ENCODE measurements around the gene CSTF3. TPM values are rescaled to one million over a fixed set of nuclear protein-coding genes. Genes with fewer than 3 reads are reported as not detected.
"Not testable (repeated sequence)": the region's sequence is repeated elsewhere in the genome, so short reads cannot be mapped to it uniquely, and the experiment has no call there.

CSTF3 gene
- total and polyA plus RNA-seq, 4 donors = 14.3 to 35.6 (median 27.3) TPM

DNA sequence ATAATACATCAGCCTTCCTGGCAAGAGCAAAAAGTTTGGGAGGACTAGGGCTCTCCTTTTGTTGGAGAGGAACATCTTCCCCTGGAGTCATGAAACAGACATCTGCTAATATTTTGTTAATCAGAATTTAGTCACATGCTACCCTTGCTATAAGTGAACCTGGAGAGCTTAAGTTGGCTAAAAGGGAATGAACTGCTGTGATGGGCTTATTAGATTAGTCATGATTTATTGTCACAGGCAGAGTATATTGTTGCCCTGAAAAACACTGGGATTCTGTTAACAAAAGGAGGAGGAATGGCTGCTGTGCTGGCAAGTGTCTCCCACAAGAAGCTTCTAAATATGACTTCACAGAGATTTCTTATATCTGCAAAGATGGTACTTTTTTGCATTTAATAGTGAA, 105.9 kb downstream of the CSTF3 start:
- TF ChIP-seq, protein P1, sequence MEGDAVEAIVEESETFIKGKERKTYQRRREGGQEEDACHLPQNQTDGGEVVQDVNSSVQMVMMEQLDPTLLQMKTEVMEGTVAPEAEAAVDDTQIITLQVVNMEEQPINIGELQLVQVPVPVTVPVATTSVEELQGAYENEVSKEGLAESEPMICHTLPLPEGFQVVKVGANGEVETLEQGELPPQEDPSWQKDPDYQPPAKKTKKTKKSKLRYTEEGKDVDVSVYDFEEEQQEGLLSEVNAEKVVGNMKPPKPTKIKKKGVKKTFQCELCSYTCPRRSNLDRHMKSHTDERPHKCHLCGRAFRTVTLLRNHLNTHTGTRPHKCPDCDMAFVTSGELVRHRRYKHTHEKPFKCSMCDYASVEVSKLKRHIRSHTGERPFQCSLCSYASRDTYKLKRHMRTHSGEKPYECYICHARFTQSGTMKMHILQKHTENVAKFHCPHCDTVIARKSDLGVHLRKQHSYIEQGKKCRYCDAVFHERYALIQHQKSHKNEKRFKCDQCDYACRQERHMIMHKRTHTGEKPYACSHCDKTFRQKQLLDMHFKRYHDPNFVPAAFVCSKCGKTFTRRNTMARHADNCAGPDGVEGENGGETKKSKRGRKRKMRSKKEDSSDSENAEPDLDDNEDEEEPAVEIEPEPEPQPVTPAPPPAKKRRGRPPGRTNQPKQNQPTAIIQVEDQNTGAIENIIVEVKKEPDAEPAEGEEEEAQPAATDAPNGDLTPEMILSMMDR (IDR thresholded peaks at IDR 0.05; ENCODE audit: control extremely low read depth, extremely low read depth) = no peak

DNA sequence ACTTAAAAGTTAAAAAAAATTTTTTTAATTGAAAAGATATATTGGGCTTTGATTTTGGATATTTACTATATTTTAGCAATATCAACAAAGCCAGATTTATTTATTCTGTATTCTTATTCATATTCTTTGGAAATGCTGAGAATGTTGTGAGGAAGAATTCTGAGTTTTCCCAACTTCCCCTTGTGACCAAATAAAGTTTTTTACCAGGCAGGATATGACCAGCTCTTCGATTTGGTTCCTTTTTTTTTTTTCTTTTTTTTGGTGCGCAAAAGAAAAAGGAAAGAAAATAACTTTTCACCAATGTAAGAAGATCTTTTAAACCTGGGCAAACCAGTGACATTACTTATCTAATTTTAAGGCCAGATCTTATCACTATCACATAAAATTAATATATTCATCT, 109.0 kb downstream of the CSTF3 start:
- H3K9ac ChIP-seq (ENCODE audit: insufficient read depth in 1 of 2, low read length in 2 of 2) = no peak overlapping the region
- no peaks in the 10 kb centered on the region for H3K4me1 ChIP-seq (ENCODE audit: control insufficient read depth in 5 of 5, insufficient read depth in 5 of 5, low read length in 5 of 5)
- no peaks in the 10 kb centered on the region for H3K27me3 ChIP-seq (ENCODE audit: control insufficient read depth in 3 of 3, insufficient read depth in 3 of 3, low read length in 2 of 3)
- no peak overlapping the region for H3K4me3 ChIP-seq
- no peak overlapping the region for H3K27ac ChIP-seq (ENCODE audit: low read depth in 1 of 2, low read length in 1 of 2)
- TF ChIP-seq, protein P1 (IDR thresholded peaks at IDR 0.05; ENCODE audit: control extremely low read depth, extremely low read depth) = no peak
- no peaks in the 10 kb centered on the region for H3K9me3 ChIP-seq (ENCODE audit: control insufficient read depth in 4 of 4, insufficient read depth in 3 of 4, low read length in 3 of 4)
- H3K36me3 ChIP-seq (ENCODE audit: control insufficient read depth in 4 of 4, insufficient read depth in 4 of 4, low read length in 4 of 4) = peaks cover 1 to 14% (median 2%) of the 10 kb centered on the region in 4 donors
- 45 to 68% methylated on average over 2 of the region's 2 CpGs for WGBS, 2 donors
- no peak for ATAC-seq (ENCODE audit: insufficient read depth, low FRiP score)
- no peak for DNase-seq

More for the DNA sequence above, 105.9 kb downstream of the CSTF3 start:
- ATAC-seq (ENCODE audit: insufficient read depth, low FRiP score) = no peak
- H3K27me3 ChIP-seq (ENCODE audit: control insufficient read depth in 3 of 3, insufficient read depth in 3 of 3, low read length in 2 of 3) = no peaks in the 10 kb centered on the region
- H3K9me3 ChIP-seq (ENCODE audit: control insufficient read depth in 4 of 4, insufficient read depth in 3 of 4, low read length in 3 of 4) = no peaks in the 10 kb centered on the region
- DNase-seq = no peak
- no peak overlapping the region for H3K9ac ChIP-seq (ENCODE audit: insufficient read depth in 1 of 2, low read length in 2 of 2)
- H3K36me3 ChIP-seq (ENCODE audit: control insufficient read depth in 4 of 4, insufficient read depth in 4 of 4, low read length in 4 of 4) = peaks cover 5 to 20% (median 11%) of the 10 kb centered on the region in 4 donors
- no peak overlapping the region for H3K4me3 ChIP-seq
- no peak overlapping the region for H3K27ac ChIP-seq (ENCODE audit: low read depth in 1 of 2, low read length in 1 of 2)
- no peaks in the 10 kb centered on the region for H3K4me1 ChIP-seq (ENCODE audit: control insufficient read depth in 5 of 5, insufficient read depth in 5 of 5, low read length in 5 of 5)

DNA sequence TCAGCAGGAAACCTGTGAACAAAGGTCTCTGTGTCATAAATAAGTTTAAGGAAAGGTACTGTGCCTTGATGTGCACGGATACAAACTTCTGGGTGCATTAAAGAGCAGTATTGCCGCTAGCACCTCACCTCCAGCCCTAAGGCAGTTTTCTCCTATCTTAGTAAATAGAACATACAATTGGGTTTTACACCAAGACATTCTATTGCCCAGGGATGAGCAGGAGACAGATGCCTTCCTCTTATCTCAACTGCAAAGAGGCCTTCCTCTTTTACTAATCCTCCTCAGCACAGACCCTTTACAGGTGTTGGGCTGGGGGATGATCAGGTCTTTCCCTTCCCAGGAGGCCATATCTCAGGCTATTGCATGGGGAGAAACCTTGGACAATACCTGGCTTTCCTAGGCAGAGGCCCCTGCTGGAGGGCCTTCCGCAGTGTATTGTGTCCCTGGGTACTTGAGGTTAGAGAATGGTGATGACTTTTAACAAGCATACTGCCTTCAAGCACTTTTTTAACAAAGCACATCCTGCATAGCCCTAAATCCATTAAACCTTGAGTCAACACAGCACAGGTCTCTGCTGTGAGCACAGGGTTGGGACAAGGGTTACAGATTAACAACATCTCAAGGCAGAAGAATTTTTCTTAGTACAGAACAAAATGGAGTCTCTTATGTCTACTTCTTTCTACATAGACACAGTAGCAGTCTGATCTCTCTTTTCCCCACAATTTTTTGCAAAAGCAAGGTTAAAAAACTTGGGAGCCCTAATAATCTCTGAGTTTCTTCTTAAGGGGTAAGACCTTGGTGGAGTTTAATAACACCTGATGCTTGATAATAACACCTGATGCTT, 111.5 kb downstream of the CSTF3 start:
- peak in 1 of 3 donors; percentile 38 for DNase-seq
- H3K36me3 ChIP-seq (ENCODE audit: control insufficient read depth in 4 of 4, insufficient read depth in 4 of 4, low read length in 4 of 4) = peaks cover 0 to 11% (median 1%) of the 10 kb centered on the region in 4 donors
- 90 to 94% methylated on average over 3 of the region's 3 CpGs for WGBS, 2 donors
- H3K27me3 ChIP-seq (ENCODE audit: control insufficient read depth in 3 of 3, insufficient read depth in 3 of 3, low read length in 2 of 3); H3K4me1 ChIP-seq (ENCODE audit: control insufficient read depth in 5 of 5, insufficient read depth in 5 of 5, low read length in 5 of 5); H3K27ac ChIP-seq (ENCODE audit: low read depth in 1 of 2, low read length in 1 of 2); H3K4me3 ChIP-seq; H3K9ac ChIP-seq (ENCODE audit: insufficient read depth in 1 of 2, low read length in 2 of 2); ATAC-seq (ENCODE audit: insufficient read depth, low FRiP score); H3K9me3 ChIP-seq (ENCODE audit: control insufficient read depth in 4 of 4, insufficient read depth in 3 of 4, low read length in 3 of 4): not testable (repeated sequence)

DNA sequence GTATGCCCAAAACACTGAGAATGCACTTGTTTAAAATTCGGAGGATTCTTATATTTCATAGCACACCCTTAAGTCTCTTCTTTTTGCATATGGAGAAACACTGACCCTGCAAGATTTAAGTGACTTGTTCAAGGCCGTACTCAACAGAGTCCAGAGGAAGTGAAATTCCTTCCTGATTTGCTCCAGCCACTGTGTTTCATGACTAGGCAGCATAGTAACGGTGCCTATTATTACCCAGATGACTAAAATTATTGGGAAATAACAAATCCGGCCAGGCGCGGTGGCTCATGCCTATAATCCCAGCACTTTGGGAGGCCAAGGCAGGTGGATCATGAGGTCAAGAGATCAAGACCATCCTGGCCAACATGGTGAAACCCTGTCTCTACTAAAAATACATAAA, 112.6 kb downstream of the CSTF3 start:
- H3K4me3 ChIP-seq; H3K4me1 ChIP-seq (ENCODE audit: control insufficient read depth in 5 of 5, insufficient read depth in 5 of 5, low read length in 5 of 5); H3K27ac ChIP-seq (ENCODE audit: low read depth in 1 of 2, low read length in 1 of 2); H3K9me3 ChIP-seq (ENCODE audit: control insufficient read depth in 4 of 4, insufficient read depth in 3 of 4, low read length in 3 of 4); H3K9ac ChIP-seq (ENCODE audit: insufficient read depth in 1 of 2, low read length in 2 of 2); H3K27me3 ChIP-seq (ENCODE audit: control insufficient read depth in 3 of 3, insufficient read depth in 3 of 3, low read length in 2 of 3); DNase-seq: not testable (repeated sequence)
- peak; percentile 53 for ATAC-seq (ENCODE audit: insufficient read depth, low FRiP score)
- 40 to 68% methylated on average over 6 of the region's 6 CpGs for WGBS, 2 donors
- peaks cover 4 to 17% (median 7%) of the 10 kb centered on the region in 4 donors for H3K36me3 ChIP-seq (ENCODE audit: control insufficient read depth in 4 of 4, insufficient read depth in 4 of 4, low read length in 4 of 4)

All from lung (tissue), 12 donors.